ENCODE data around the gene VPS4A. TPM values are rescaled to one million over a fixed set of nuclear protein-coding genes. Genes with fewer than 3 reads are reported as not detected.
A peak's percentile ranks its signal among the peaks of the same experiment; 100 is the strongest.

The VPS4A gene
- total RNA-seq, 1 experiment from 2014 or later: 45.8 TPM

DNA sequence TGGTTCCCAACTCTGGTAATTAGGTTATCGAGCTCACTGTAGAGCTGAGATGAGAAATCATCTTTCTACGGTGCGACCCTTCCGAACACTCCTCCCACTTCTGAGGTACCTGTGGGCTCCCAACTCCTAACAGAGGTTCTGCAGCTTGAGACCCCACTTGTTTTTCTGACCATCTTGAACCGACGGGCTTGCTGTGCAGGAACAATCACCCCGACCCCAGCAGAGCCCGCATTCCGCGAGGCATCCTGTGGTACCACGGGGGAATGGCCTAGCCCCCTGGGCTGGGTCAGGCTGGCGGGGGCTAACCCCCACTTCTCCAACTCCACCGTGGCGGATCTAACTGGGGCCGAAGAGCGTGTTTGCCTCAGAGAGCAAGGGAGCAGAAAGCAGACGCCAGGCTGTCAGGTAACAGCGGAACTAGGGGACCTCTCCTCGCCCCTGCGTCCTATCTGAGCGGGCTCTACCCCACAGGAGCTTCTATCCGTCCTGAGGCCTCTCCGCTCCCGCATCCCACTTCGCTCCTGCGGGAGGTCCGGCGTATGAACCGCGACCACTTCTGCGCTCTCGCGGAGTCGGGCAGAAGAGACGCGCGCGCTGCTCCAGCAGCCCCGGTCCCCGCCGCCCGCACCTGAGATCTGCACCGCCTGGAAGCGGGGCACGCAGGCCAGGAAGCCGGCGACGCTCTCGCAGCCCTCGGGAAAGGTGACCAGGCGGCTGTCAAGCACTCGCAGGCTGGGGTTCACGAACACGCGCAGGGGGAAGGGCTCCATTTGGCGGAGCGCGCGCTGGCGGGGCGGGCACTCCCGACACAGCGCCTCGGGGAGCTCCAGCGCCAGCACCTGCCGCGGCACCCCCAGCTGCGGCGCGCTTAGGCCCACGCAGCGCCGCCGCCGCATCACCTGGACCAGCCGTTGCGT is 18.5 kb downstream of the VPS4A start:
- no peaks in the 10 kb centered on the region for H3K27me3 Mint-ChIP-seq (ENCODE audit: insufficient read depth, unreplicated experiment)
- H3K36me3 Mint-ChIP-seq (ENCODE audit: insufficient read depth, unreplicated experiment): peaks cover 96% of the 10 kb centered on the region
- peak overlapping the region; percentile 98 for H3K4me3 ChIP-seq (ENCODE audit: low read depth, low read length)
- no peaks in the 10 kb centered on the region for H3K9me3 Mint-ChIP-seq (ENCODE audit: unreplicated experiment)
- DNase-seq: peak; percentile 55 to 69
- TF ChIP-seq, protein P1, sequence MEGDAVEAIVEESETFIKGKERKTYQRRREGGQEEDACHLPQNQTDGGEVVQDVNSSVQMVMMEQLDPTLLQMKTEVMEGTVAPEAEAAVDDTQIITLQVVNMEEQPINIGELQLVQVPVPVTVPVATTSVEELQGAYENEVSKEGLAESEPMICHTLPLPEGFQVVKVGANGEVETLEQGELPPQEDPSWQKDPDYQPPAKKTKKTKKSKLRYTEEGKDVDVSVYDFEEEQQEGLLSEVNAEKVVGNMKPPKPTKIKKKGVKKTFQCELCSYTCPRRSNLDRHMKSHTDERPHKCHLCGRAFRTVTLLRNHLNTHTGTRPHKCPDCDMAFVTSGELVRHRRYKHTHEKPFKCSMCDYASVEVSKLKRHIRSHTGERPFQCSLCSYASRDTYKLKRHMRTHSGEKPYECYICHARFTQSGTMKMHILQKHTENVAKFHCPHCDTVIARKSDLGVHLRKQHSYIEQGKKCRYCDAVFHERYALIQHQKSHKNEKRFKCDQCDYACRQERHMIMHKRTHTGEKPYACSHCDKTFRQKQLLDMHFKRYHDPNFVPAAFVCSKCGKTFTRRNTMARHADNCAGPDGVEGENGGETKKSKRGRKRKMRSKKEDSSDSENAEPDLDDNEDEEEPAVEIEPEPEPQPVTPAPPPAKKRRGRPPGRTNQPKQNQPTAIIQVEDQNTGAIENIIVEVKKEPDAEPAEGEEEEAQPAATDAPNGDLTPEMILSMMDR (IDR thresholded peaks at IDR 0.05; ENCODE audit: insufficient read depth in 1 of 2, low read depth in 1 of 2, low read length in 1 of 2, severe bottlenecking in 1 of 2, unreplicated experiment in 1 of 2): no peak
- H3K9me3 ChIP-seq: no peaks in the 10 kb centered on the region
- H3K4me3 Mint-ChIP-seq (ENCODE audit: unreplicated experiment): peak overlapping the region; percentile 87
- POLR2A ChIA-PET: interaction anchor here (0.6 kb wide), 1 partner anchor 378 kb away, joined by 3 read pairs; no protein-coding TSS in a partner anchor
- BruUV-seq (replicated peaks): no TSS peak
- H3K36me3 ChIP-seq (ENCODE audit: control insufficient read depth, insufficient read depth, low read length): peaks cover 6% of the 10 kb centered on the region
- H3K4me1 ChIP-seq: peaks cover 29% of the 10 kb centered on the region
- H3K27me3 ChIP-seq (replicated peaks; ENCODE audit: control insufficient read depth, insufficient read depth, low read length): no peaks in the 10 kb centered on the region
- intact Hi-C loops (cut with micrococcal nuclease; ENCODE audit: unreplicated experiment): loop anchor here (1.0 to 10.0 kb wide), 3 partner anchors 10 to 235 kb away; partner anchors contain the start of genes COG8, NFAT5 and NIP7
- CTCF ChIA-PET: no interaction called here
- H3K27ac Mint-ChIP-seq (ENCODE audit: unreplicated experiment): peak overlapping the region; percentile 80
- peaks cover 30% of the 10 kb centered on the region for H3K4me1 Mint-ChIP-seq (ENCODE audit: low read depth, unreplicated experiment)

DNA sequence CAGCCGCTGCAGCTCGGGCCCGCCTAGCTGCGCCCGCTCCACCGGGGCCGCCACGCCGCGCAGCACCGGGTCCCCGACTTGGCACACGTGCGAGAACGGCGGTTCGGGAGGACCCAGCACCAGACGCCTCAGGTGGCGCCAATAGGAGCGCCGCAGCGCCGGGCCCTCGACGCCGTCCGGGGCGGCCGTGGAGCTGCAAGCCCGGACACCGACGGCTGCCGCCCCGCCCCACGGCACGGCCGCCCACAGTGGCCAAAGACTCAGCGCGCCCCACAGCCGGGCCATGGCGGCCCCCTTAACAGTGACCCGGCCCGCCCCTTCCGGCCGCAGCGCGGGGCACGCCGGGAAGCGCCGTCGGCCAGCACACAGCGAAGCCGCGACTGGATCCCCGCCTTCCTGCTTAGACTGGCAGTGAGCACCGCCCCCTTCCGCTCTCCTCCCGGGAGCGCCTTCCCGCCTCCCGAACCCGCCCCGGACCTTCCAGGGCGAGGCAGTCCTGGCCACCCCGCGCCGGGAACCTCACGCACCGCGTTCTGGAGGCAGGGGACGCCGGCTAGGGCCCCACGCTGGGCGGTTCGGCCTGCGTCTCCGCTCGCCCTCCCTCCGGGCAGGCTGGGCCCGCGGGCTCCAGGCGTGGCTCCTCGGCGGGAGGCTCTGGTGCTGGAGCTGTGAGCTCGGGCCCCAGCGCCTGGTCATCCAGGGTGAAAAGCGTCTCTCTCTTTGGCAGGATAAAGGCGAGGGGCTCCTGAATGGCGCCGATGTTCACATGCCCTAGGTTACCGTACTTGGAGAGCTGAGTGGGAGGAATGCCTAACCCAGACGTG is 19.3 kb downstream of the VPS4A start, which contains the start of gene PDF:
PDF (minus strand) TSS at position 303 of the 824 bp plus-strand sequence; CDS start at position 285, 18 bp downstream.
- TF ChIP-seq, protein P1 (IDR thresholded peaks at IDR 0.05; ENCODE audit: insufficient read depth in 1 of 2, low read depth in 1 of 2, low read length in 1 of 2, severe bottlenecking in 1 of 2, unreplicated experiment in 1 of 2): no peak
- H3K4me3 ChIP-seq (ENCODE audit: low read depth, low read length): peak within 1 kb of the TSS; percentile 98
- CTCF ChIA-PET: no interaction called here
- peaks cover 29% of the 10 kb centered on the region for H3K4me1 ChIP-seq
- Mint-ChIP-seq H3K27me3 (ENCODE audit: insufficient read depth, unreplicated experiment) (no peaks in the 10 kb centered on the region), H3K9me3 (ENCODE audit: unreplicated experiment) (no peaks in the 10 kb centered on the region), H3K4me3 (ENCODE audit: unreplicated experiment) (peak within 1 kb of the TSS; percentile 87), H3K36me3 (ENCODE audit: insufficient read depth, unreplicated experiment) (peaks cover 96% of the 10 kb centered on the region), H3K27ac (ENCODE audit: unreplicated experiment) (peak within 1 kb of the TSS; percentile 80), H3K4me1 (ENCODE audit: low read depth, unreplicated experiment) (peaks cover 22% of the 10 kb centered on the region)
- intact Hi-C loops (cut with micrococcal nuclease; ENCODE audit: unreplicated experiment): loop anchor here (1.0 to 10.0 kb wide), 3 partner anchors 9 to 234 kb away; partner anchors contain the start of genes COG8, NFAT5 and NIP7
- peak; percentile 97 to 98 for DNase-seq
- H3K27me3 ChIP-seq (replicated peaks; ENCODE audit: control insufficient read depth, insufficient read depth, low read length): no peaks in the 10 kb centered on the region
- H3K9me3 ChIP-seq: no peaks in the 10 kb centered on the region
- POLR2A ChIA-PET: no interaction called here
- H3K36me3 ChIP-seq (ENCODE audit: control insufficient read depth, insufficient read depth, low read length): 0 out of 2 replicates have a peak, but pooled peaks cover 4% of the 10 kb centered on the region
- TSS peak; percentile 66 for BruUV-seq (replicated peaks)

DNA sequence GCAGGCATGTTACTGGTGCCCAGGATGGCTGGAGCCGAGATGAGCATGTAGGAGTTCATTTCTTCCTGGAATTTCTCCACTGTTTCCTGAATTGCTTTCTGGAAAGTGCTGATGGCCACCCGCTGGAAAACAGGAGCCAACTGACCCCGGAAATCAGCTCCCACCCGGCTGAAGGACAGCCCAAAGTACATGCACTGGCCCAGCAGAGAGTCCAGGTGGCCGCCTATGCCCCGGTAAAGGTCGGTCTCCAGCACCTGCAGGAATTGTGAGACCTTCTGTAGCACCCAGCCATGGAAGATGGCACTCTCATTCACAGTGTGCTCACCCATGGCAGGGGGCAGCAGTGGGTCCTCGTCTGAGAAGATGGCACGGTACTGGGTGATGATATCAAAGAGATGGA is 23.5 kb downstream of the VPS4A start:
- intact Hi-C loops (cut with micrococcal nuclease; ENCODE audit: unreplicated experiment): loop anchor here (5.0 to 10.0 kb wide), 3 partner anchors 38 to 230 kb away; partner anchors contain the start of genes NFAT5 and TERF2
- ChIA-PET POLR2A (no interaction called here), CTCF (no interaction called here)
- peaks cover 3% of the 10 kb centered on the region; the same call in 1 of the 2 replicates for H3K36me3 ChIP-seq (ENCODE audit: control insufficient read depth, insufficient read depth, low read length)
- no peak for DNase-seq
- H3K4me1 Mint-ChIP-seq (ENCODE audit: low read depth, unreplicated experiment): peaks cover 6% of the 10 kb centered on the region
- no peak overlapping the region for H3K4me3 ChIP-seq (ENCODE audit: low read depth, low read length)
- no TSS peak for BruUV-seq (replicated peaks)
- H3K9me3 ChIP-seq: no peaks in the 10 kb centered on the region
- peaks cover 77% of the 10 kb centered on the region for H3K36me3 Mint-ChIP-seq (ENCODE audit: insufficient read depth, unreplicated experiment)
- H3K4me1 ChIP-seq: peaks cover 12% of the 10 kb centered on the region; the same call in 1 of the 2 replicates
- H3K9me3 Mint-ChIP-seq (ENCODE audit: unreplicated experiment): no peaks in the 10 kb centered on the region
- no peak overlapping the region for H3K27ac Mint-ChIP-seq (ENCODE audit: unreplicated experiment)
- H3K4me3 Mint-ChIP-seq (ENCODE audit: unreplicated experiment): no peak overlapping the region
- TF ChIP-seq, protein P1 (IDR thresholded peaks at IDR 0.05; ENCODE audit: insufficient read depth in 1 of 2, low read depth in 1 of 2, low read length in 1 of 2, severe bottlenecking in 1 of 2, unreplicated experiment in 1 of 2): no peak
- no peaks in the 10 kb centered on the region for H3K27me3 ChIP-seq (replicated peaks; ENCODE audit: control insufficient read depth, insufficient read depth, low read length)
- H3K27me3 Mint-ChIP-seq (ENCODE audit: insufficient read depth, unreplicated experiment): no peaks in the 10 kb centered on the region

Data from Caco-2 (cell line).